Right cardiac atrium (tissue), 5 donors: ENCODE data around the gene NT5DC1. TPM values are rescaled to one million over a fixed set of nuclear protein-coding genes. Genes with fewer than 3 reads are reported as not detected.
A peak's percentile ranks its signal among the peaks of the same experiment; 100 is the strongest.

Experiments used
- ATAC-seq, 2 donors: fragments of 200-7000 bp; cut with Tn5 transposase; one replicate each; pipeline versions ENCODE4 v1.8.0 to v1.9.1; 2020; ENCODE audit warnings: moderate library complexity in 2 of 2, mild to moderate bottlenecking in 1 of 2
- DNase-seq, 3 donors: peaks; one replicate each; pipeline ENCODE4 v3.0.0-alpha.2; 2020
- H3K27ac ChIP-seq: one replicate; pipeline ENCODE4 v1.5.1; 2013; ENCODE audit warnings: mild to moderate bottlenecking, low read length, control low read depth, moderate library complexity
- H3K27me3 ChIP-seq: one replicate; pipeline ENCODE4 v1.6.1; 2013; ENCODE audit not compliant: control insufficient read depth, insufficient read depth
- H3K4me1 ChIP-seq: one replicate; pipeline ENCODE4 v1.6.1; 2013; ENCODE audit warnings: low read length; ENCODE audit not compliant: control insufficient read depth, insufficient read depth
- H3K4me3 ChIP-seq: one replicate; pipeline ENCODE4 v1.5.1; 2013; ENCODE audit warnings: low read length, control low read depth
- H3K9me3 ChIP-seq: one replicate; pipeline ENCODE4 v1.6.1; 2013; ENCODE audit warnings: low read length; ENCODE audit not compliant: control insufficient read depth
- WGBS: extraction: QIAGEN DNeasy Blood & Tissue Kit; methylation state at CpG from one replicate; pipeline ENCODE4 v1.1.7; 2013; 5-methylcytosine and 5-hydroxymethylcytosine counted together
- intact Hi-C, 4 donors: fragments of 100-400 bp; cut with DNase I; formaldehyde crosslinking; loops; one replicate each; pipeline versions ENCODE4 v1.11.0 to v1.14.0; 2022 to 2023
- polyA plus RNA-seq: library from polyadenylated mRNA; stranded (reverse); fragments of 200-250 nt; gene quantifications from one replicate; pipeline ENCODE4 v1.2.3, GENCODE V29; 2013
- total RNA-seq, 4 donors: library from RNA; stranded (reverse); fragmentation: NEBNext Ultra II Directional; extraction: Animal tissue kit (Norgen Biotek cat#: 25700); gene quantifications; one replicate each; pipeline ENCODE4 v1.2.1, GENCODE V29; 2021
- donor health status: healthy with polysubstance abuse.
- donor health status: DM: no; HTN: yes; CAD: no.
- donor health status: DM: no; HTN: no; CAD: no.
- donor health status: DM: no; HTN: yes; CAD: no; lungs with severe emphysema.
- donor health status: DM: yes; HTN: yes; CAD: no.

The NT5DC1 gene
- total and polyA plus RNA-seq, 5 donors, result 10.2 to 61.7 (median 51.6) TPM

DNA sequence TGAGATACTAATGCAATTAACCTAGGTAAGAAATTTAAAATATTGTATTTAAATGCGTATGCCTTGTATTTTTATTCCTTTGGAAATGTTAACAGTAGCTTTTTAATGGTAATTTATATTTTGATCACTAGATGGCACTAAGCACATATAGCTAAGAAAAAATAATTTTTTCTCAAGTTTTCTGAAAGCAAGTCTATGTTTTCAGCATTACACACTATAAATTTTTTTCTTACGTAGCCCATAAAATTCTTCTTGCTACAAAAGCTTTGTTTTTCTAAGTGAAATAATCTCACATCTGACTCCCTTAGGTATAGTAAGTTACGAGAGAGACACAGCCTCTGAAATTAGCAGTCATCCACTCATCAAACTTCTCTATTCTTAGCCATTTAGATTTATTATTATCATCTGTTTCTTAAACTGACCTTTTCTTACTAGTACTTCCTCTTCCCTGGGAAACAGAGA lies 117.5 kb downstream of the NT5DC1 start:
- Histone ChIP-seq H3K27me3 (no peaks in the 10 kb centered on the region), H3K4me1 (peaks cover 3% of the 10 kb centered on the region), H3K4me3 (no peak overlapping the region), H3K27ac (no peak overlapping the region), H3K9me3 (no peaks in the 10 kb centered on the region)
- WGBS, result 38% methylated on average over 3 of the region's 3 CpGs
- intact Hi-C loops, result loop anchor here in 1 of 4 donors (5.0 kb wide), 1 partner anchor 44 kb away; no protein-coding TSS in a partner anchor
- no peak for ATAC-seq
- DNase-seq, result no peak

DNA sequence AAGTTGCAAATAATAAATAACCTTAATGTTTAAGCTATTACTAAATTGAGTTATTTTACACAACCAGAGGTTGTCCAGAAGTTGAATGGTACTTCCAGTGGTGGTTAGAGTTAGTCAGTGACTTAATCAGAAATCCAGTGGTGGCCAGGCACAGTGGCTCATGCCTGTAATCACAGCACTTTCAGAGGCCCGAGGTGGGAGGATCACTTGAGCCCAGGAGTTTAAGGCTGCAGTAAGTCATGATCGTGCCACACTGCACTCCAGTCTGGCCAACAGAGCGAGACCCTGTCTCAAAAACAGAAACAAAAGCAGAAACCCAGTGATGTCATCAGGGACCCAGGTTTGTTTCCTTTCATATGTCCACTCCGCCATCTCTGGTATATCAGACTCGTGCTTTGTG lies 118.2 kb downstream of the NT5DC1 start:
- intact Hi-C loops, result loop anchor here in 1 of 4 donors (5.0 kb wide), 1 partner anchor 43 kb away; no protein-coding TSS in a partner anchor
- 88% methylated on average over 5 of the region's 5 CpGs for WGBS

DNA sequence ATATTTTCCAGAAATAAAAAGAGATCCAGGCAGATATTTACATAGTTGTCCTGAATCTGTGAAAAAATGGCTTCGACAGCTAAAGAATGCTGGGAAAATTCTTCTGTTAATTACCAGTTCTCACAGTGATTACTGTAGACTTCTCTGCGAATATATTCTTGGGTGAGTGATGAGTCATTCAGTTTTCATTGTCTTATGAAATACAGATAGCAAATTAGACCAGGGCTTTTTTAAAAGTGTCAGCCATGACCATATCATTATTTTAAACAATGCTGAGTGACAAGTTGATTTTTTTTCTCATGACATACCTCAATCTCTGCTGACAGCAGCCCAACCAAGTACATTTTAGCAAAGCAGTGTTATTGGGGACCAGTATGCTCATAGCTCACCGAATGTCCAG lies 120.4 kb downstream of the NT5DC1 start:
- no peak for ATAC-seq
- intact Hi-C loops, result no loop called here
- no peak for DNase-seq
- Histone ChIP-seq H3K4me1 (peaks cover 3% of the 10 kb centered on the region), H3K4me3 (no peak overlapping the region), H3K9me3 (no peaks in the 10 kb centered on the region), H3K27me3 (no peaks in the 10 kb centered on the region), H3K27ac (no peak overlapping the region)
- WGBS, result 62% methylated on average over 3 of the region's 3 CpGs

More for the DNA sequence above, 118.2 kb downstream of the NT5DC1 start:
- ATAC-seq, result no peak
- peaks cover 3% of the 10 kb centered on the region for H3K4me1 ChIP-seq
- no peaks in the 10 kb centered on the region for H3K9me3 ChIP-seq
- no peaks in the 10 kb centered on the region for H3K27me3 ChIP-seq
- DNase-seq, result no peak
- H3K27ac ChIP-seq, result no peak overlapping the region
- no peak overlapping the region for H3K4me3 ChIP-seq

DNA sequence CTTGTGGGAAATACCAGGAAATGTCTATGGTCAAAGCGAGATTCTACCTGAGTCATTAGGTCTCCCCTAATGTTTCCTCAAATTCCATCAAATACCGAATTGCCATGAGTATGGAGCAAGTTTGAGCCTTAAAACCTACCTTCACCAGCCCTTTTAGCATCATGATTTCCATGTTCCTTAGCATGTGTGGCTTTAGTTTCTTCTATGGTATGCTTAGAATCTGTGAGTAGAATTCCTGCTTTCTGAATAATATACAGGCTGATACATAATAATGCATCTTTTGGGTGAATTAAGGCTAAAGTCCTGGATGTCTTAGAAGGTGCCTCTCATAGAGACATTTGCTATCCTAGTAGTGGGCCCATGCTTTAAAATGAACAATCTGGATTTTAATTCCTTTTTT lies 121.3 kb downstream of the NT5DC1 start:
- no peak overlapping the region for H3K4me3 ChIP-seq
- no peaks in the 10 kb centered on the region for H3K27me3 ChIP-seq
- DNase-seq (no peak), ATAC-seq (no peak)
- H3K9me3 ChIP-seq, result no peaks in the 10 kb centered on the region
- H3K27ac ChIP-seq, result no peak overlapping the region
- 96% methylated on average over 2 of the region's 2 CpGs for WGBS
- intact Hi-C loops, result no loop called here
- peaks cover 3% of the 10 kb centered on the region for H3K4me1 ChIP-seq

DNA sequence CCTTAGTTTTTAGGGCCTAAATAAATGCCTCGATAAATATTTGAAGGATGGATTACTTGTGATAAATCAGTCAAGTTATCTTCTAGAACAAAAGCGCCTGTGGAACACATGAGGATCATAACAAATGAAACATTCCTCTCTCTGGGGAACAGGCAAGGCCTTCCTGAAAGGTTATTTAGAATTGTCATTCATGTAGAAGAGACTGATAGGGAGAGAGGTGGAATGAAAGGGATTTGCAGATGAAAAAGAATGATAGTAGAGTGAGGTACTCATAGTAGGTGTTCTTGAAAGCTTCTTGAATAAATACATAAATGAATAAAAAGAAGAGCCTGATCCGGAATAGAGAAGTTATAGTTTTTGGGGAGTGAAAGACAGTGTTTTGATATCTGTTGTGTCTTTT lies 122.7 kb downstream of the NT5DC1 start:
- no peaks in the 10 kb centered on the region for H3K9me3 ChIP-seq
- H3K4me1 ChIP-seq, result peaks cover 3% of the 10 kb centered on the region
- intact Hi-C loops, result no loop called here
- no peak overlapping the region for H3K27ac ChIP-seq
- 85% methylated on average over 3 of the region's 3 CpGs for WGBS
- no peak overlapping the region for H3K4me3 ChIP-seq
- DNase-seq (no peak), ATAC-seq (no peak)
- no peaks in the 10 kb centered on the region for H3K27me3 ChIP-seq

DNA sequence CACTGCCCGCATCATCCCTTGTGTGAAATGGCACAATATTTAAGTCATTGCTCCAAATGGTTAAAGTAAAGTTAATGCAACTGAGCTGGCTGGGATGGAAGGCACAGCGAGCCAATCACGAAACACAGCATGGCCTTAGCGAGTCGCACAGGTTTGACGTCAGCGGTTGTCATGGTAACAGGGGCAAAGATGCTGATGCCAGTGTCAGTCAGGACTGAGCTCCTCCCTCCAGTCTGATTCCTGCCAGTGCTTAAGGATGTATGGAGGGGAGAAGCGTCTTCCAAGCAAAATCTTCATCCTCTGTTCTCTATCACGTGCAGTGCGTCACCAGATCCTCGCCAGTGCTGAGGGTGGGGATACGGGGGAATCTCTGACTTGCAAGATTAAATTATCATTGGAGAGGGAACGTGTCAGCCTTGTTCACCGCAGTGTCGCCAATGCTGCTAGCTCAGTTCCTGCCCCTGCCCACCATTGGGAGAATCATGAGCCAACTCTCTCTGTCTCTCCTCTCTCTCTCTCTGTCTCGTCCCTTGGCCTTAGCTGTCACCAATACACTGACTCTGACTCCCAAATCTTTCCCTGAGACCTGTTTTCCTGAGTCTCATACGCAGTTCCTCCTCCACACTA lies 128.7 kb downstream of the NT5DC1 start:
- DNase-seq, result peak; percentile 92 to 95 (median 93)
- Histone ChIP-seq H3K27ac (no peak overlapping the region), H3K4me3 (no peak overlapping the region), H3K4me1 (no peaks in the 10 kb centered on the region), H3K27me3 (no peaks in the 10 kb centered on the region), H3K9me3 (no peaks in the 10 kb centered on the region)
- WGBS, result 50% methylated on average over 17 of the region's 17 CpGs
- intact Hi-C loops, result no loop called here
- peak; percentile 96 to 99 for ATAC-seq

DNA sequence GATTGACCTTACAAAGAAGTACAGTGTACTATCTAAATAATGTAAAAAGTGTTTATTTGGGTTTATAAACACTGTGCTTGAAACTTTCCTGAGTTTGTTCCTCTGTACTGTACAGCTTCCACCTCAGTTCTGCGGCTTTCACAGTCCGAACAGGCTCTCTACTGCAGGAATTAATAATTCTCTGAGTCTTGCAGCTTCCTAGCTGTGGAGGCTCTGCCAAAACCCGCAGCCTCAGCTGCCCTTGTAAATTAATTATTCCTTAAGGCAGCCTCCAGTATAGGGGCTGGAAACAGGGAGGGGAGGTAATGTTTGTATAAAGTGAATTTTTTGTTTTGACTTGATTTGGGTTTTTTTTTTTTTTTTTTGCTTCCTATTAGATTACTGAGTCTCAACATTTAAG lies 134.0 kb downstream of the NT5DC1 start:
- no peak overlapping the region for H3K4me3 ChIP-seq
- DNase-seq, result no peak
- ATAC-seq, result no peak
- no peaks in the 10 kb centered on the region for H3K27me3 ChIP-seq
- no peaks in the 10 kb centered on the region for H3K9me3 ChIP-seq
- no peak overlapping the region for H3K27ac ChIP-seq
- intact Hi-C loops, result no loop called here
- no peaks in the 10 kb centered on the region for H3K4me1 ChIP-seq
- WGBS, result 86% methylated on average over 3 of the region's 3 CpGs

DNA sequence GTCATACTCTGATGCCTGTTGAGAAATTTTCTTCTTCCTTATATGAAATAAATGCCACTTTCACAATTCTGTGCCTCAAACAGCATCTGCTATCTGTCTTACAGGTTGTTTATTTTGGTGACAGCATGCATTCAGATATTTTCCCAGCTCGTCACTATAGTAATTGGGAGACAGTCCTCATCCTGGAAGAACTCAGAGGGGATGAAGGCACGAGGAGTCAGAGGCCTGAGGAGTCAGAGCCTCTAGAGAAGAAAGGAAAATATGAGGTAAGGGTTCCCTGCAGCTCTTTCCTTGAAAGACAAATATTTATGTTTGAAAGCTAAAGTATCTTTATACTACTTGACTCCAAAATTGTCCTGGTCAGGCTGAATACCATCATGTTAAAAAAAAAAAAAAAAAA lies 137.4 kb downstream of the NT5DC1 start:
- Histone ChIP-seq H3K4me1 (no peaks in the 10 kb centered on the region), H3K9me3 (no peaks in the 10 kb centered on the region), H3K4me3 (no peak overlapping the region), H3K27me3 (no peaks in the 10 kb centered on the region), H3K27ac (no peak overlapping the region)
- ATAC-seq (no peak), DNase-seq (no peak)
- intact Hi-C loops, result no loop called here
- 82% methylated on average over 2 of the region's 2 CpGs for WGBS

DNA sequence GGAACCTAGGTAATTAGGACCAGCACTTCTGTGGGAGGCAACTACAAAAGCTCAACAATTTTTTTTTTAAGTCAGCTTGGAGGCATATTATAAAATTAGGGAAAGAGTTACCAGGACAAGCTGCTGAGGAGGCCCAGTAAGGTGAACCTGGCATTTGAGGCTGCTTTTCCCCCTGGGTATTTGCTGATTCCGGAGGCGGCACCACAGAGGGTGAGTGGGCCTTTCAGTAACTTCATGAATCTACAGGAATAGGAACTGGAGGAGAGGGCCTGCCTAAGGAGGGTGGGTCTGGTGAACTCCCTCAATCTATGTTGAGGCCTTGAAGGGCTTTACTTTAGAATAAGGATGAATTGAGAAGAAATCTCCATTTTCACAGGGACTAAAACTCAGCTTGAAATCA lies 138.6 kb downstream of the NT5DC1 start:
- no peak for DNase-seq
- H3K4me1 ChIP-seq, result no peaks in the 10 kb centered on the region
- no peaks in the 10 kb centered on the region for H3K27me3 ChIP-seq
- no peaks in the 10 kb centered on the region for H3K9me3 ChIP-seq
- no peak for ATAC-seq
- WGBS, result 95% methylated on average over 2 of the region's 2 CpGs
- no peak overlapping the region for H3K27ac ChIP-seq
- H3K4me3 ChIP-seq, result no peak overlapping the region
- intact Hi-C loops, result no loop called here

DNA sequence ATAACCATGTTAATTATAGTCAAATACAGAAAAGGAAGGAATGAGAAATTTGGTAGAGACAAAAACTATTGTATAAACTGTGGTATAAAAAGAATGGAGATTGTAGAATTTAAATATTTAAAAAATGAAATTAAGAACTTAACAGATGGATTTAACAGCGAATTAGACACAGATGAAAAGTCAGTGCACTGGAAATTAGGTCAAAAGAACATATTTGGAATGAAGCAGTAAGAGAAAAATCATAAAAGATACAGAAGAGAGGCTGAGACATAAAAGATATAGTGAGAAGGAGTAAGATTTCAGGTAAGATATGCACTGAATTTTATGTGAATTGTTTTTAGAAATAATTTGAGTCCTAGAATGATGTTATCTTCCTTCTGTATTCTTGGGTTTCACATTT lies 139.2 kb downstream of the NT5DC1 start:
- no peak for DNase-seq
- Histone ChIP-seq H3K9me3 (no peaks in the 10 kb centered on the region), H3K4me3 (no peak overlapping the region), H3K27ac (no peak overlapping the region), H3K4me1 (no peaks in the 10 kb centered on the region), H3K27me3 (no peaks in the 10 kb centered on the region)
- intact Hi-C loops, result no loop called here
- 96% methylated on average over 1 of the region's 1 CpG for WGBS
- no peak for ATAC-seq

DNA sequence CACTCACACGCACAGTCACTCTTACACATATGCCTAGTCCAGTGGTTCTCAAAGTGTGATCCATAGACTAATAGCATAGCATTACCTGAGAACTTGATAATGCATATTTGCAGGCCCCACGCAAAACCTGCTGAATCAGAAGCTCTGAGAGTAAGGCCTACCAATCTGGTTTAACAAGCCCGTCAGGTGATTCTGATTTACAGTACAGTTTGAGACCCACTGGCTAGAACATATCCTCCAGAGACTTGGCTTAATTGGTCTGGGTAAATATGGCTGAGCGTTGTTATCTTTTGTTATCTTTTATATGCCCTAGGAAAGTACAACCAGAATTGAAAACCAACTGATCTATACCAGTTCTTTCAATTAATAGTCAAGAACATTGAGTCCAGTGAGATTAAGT lies 143.6 kb downstream of the NT5DC1 start:
- no peaks in the 10 kb centered on the region for H3K4me1 ChIP-seq
- intact Hi-C loops, result no loop called here
- H3K4me3 ChIP-seq, result no peak overlapping the region
- no peak for ATAC-seq
- no peaks in the 10 kb centered on the region for H3K27me3 ChIP-seq
- no peak overlapping the region for H3K27ac ChIP-seq
- WGBS, result 85% methylated on average over 4 of the region's 4 CpGs
- H3K9me3 ChIP-seq, result no peaks in the 10 kb centered on the region
- DNase-seq, result no peak

DNA sequence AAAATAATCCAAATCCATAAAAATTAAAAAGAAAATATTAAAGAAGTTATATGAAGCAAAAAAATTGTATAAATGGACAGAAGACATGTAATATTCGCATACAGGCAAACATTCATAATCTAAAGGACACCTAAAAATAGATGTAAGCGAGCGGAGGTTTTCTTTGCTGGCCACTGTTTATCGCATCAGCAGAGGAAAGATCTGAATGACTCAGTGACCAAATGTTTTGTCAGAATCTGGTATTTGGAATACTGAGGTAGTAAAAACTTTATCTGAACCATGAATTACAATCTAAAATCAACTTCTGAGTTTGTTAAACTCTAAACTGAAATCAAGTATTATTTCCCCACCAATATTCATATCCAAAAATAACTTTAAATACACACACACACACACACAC lies 145.4 kb downstream of the NT5DC1 start:
- no peak overlapping the region for H3K4me3 ChIP-seq
- ATAC-seq (no peak), DNase-seq (no peak)
- H3K9me3 ChIP-seq, result no peaks in the 10 kb centered on the region
- no peak overlapping the region for H3K27ac ChIP-seq
- no peaks in the 10 kb centered on the region for H3K27me3 ChIP-seq
- WGBS, result 59% methylated on average over 4 of the region's 4 CpGs
- intact Hi-C loops, result no loop called here
- H3K4me1 ChIP-seq, result peaks cover 4% of the 10 kb centered on the region
